NOMO-1 treated with dmso at 0.1 percent for 144 hours (cell line): ENCODE measurements around the gene SERPINB6.
"Not testable (repeated sequence)": the region's sequence is repeated elsewhere in the genome, so short reads cannot be mapped to it uniquely, and the experiment has no call there.

ENCODE experiments used
- DNase-seq: peaks from one replicate; lab custom pipeline; 2025; ENCODE audit not compliant: unreplicated experiment; lab: John Stamatoyannopoulos, UW

The SERPINB6 gene

DNA sequence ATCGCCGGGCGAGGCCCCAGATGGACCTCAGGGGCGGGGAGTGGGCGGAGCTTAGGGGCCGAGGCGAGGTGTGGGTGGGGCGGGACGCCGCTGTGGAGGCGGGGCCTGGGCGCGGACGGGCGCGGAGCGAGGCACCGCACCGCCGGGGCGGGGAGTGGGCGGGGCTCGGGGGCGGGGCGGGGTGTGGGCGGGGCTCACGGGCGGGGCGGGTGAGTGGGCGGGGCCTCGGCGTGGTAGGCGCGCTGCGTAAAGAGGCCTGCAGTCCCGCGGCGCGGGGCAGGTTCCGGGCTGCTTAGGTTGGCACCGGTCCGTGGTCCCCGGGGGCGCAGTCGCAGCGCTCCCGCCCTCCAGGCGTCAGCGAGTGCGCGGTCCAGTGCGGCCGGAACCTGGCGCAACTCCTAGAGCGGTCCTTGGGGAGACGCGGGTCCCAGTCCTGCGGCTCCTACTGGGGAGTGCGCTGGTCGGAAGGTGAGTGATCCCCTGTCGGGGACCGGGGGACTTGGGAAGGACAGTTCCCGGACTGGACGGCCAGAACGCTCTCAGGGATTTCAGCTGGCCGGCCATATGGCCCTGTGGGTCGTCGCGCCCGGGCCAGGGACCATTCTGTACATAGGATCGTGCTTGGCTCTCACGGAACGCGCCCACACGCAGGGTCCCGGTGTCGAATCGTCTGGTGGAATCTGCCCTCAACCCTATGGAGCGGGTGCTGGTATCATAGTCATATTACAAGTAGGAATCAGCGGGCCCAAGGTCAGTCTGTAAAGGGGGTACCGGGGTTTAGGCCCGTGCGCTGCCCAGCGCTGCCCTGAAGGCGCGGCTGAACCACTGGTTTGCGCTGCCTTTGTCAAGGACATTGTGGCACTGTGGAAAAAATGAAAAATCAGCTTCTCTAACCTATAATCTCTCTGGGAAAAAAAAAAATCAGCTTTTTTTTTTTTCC lies 28.5 kb upstream of the SERPINB6 start, which contains the start of gene NQO2:
TSS of gene NQO2 (plus strand) at position 277 of the 940 bp plus-strand sequence. CDS start 6,659 bp downstream, outside the sequence.
- peak; percentile 82 for DNase-seq

DNA sequence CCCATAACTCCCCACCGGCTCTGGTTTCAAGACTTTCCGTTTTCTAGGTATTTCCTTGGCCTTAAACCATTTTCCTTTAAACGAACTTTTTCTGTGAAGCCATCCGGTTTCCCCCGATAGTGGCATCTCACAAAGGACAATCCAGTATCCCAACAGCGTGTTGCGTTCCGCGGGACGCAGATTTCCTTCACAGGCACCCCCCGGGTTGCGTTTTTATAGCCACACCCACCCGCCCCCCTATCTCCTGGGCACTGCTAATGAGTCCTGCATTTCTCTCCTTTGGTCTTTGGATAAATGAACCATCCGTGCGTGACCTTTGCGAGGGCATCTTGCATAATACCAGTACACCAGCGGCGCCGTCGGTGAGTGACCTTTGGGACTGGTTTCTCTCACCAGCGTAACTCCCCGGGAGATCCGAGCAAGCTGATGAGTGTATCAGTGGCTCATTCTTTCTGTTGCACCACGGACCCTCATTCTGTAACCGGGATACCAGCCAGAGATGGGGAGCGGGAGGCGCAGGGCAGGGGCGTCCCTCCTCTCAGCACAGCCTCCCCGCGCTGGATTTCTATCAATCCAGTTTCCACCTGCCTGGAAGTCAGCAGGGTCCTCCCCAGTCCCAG lies 27.7 kb upstream of the SERPINB6 start:
- DNase-seq, result no peak

DNA sequence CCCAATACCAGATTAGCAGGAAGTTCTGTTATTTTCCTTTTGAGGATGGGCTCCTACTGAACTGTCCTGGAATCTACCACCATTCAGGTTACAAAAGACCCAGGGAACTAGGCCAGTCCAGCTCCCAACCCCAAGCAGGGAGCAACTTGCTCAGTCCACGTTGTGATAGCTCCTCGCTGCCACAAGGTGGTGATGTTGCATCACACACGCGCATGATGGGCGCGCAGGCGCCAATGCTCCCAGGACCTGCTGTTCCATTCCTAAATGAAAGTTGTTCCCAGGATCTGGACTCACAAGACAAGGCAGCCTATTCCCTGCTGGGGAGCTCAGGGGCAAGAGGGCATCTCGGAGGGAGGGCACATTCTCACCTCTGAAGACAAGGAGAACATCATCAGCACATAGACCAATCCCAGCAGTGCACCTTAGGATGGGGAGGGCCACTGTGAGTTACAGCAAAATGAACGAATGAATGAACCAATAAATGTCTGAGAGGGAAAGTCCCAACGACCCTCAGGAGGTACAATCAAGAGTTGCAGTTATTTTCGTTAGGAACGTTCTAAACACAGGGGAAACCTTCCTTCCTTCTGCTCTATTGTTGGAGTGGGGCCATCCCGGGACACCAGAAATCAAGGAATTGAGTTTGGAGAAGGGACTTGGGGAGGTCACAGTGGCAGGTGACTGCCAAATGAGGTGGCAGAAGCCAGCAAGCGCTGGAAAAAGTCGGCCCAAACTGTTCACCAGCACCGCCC lies 27.1 kb upstream of the SERPINB6 start:
- not testable (repeated sequence) for DNase-seq

DNA sequence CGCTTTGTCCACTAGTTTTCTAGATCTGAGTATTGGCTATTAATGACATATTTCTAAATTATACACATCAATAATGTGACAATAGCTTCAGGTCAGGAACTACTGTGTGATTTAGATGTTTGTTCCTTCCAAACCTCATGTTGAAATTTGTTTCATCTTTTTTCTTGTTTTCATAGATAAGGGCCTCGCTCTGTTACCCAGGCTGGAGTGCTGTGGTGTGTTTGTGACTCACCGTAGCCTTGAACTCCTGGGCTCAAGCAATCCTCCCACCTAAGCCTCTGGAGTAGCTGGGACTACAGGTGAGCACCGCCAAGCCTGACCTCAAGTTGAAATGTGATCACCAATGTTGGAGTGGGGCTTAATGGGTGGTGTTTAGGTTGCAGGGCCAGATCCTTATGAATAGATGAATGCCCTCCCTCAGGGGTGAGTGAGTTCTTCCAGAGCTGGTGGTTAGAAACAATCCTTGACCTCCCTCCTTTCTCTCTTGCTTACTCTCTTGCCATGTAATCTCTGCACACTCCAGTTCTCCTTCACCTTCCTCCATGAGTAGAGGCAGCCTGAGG lies 22.5 kb upstream of the SERPINB6 start:
- DNase-seq, result no peak

DNA sequence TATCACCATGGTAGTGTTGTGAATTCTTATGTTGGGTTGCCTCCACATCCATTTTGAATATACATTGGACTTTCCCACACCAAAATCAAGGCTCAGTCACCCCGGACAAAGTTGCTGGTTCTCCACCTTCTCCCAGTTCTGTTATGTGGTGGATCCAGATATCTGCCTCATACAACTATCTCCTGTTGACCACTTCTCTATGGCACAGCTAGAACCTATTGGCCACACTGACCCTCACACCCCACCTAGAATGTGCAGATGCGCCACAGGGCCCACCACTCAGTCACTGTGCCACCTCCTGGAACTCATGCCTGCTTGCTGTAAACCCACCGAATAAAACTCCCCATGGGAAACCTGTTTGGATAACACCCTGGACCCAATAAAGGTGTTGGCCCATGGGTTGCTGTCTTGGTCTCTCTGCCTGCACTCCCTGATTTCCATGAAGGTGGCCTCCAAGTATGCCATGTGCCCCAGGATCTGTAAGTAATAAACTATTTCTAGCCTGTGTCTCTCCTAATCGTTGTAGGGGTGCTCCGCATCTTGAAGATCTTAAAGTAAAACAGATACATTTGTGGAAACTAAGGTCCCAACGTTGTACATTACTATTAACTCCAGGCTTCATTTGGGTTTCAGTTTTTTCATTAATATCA lies 21.1 kb upstream of the SERPINB6 start:
- DNase-seq, result no peak

DNA sequence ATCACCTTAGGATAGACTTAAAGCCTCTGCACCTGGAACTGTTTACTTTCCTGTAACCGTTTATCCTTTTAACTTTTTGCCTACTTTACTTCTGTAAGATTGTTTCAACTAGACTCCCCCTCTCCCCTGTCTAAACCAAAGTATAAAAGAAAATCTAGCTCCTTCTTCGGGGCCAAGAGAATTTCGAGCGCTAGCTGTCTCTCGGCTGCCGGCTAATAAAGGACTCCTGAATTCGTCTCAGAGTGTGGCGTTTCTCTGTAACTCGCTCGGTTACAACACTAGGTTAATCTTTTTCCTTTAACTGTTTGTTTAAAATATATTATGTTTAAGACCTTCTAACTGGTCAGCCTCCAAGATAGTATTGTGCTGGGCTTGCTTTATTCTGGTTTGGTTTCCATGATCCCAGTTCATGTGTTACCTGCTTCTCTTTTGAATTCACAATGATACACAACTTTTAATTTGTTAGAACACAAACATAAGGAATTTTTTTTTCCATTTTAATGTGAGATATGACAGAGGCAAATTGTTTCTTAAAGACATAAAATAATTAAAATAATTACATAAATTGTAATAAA lies 19.7 kb upstream of the SERPINB6 start:
- DNase-seq, result no peak

DNA sequence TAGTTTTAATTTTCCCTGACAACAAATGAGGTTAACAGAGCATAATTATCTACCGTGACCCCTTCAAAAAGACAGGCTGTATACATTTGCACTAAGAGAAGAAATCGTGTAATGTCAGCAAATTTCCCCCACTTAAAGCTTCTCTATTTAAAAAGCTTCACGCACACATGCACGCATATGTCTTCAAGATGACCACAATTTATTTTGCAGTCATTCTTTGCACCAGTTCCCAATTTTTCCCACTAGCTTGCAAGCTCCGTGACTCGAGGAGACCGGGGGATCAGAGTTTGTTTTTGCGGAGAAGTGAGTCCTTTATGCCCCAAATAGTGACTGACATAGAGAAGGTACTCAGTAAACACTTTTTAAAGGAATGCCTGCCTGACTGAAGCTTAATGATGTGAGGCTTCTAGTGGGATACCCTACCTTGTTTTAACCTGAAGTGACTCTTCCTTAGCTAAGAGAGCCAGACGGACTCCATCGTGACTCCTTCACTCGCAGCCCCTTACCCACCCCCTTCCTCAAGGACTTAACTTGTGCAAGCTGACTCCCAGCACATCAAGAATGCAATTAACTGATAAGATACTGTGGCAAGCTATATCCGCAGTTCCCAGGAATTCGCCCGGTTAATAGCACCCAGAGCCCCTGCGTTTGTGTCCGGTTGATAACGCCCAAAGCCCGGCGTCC lies 19.0 kb upstream of the SERPINB6 start:
- DNase-seq, result no peak

DNA sequence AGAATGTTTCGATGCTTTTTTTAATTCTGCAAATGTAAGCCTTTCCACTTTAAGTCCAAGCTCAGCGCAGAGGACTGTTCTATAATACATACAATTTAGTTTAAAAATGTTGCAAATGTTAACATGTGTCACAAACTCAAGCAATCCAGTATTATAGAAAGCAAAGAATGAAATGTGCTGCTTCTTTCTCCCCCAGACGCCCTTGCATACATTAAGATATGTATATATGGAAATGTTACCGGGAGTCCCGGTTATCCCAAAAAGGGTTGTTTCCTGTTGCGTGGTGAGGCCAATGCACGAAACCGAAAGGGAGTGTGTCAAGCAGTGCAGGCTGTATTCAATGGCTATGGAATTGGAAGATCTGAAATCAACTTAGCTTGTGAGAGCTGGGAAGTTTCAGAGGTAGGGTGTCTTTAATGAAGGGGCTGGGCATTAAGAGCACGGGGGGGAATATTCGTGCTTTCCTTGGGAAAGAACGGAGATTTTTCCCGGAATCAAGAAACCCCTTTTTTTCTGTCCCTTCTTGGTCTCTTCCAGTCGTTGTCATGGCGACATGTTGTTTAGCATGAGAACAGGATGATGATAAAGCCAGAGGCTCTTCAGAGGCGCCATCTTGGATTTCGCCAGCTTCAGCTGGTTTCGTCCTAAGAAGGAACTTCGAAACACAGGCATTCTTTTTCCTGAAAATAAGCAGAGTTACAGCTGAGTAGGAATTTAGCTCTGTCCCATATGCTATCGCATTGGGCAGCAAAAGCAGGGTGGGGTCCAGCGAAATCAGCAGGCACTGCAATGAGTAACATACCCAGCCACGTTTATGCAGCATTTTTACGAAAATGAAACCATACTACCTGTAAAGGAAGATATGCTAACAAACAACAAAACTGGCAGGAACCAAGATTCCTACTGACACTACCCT lies 18.2 kb upstream of the SERPINB6 start:
- peak; percentile 82 for DNase-seq

DNA sequence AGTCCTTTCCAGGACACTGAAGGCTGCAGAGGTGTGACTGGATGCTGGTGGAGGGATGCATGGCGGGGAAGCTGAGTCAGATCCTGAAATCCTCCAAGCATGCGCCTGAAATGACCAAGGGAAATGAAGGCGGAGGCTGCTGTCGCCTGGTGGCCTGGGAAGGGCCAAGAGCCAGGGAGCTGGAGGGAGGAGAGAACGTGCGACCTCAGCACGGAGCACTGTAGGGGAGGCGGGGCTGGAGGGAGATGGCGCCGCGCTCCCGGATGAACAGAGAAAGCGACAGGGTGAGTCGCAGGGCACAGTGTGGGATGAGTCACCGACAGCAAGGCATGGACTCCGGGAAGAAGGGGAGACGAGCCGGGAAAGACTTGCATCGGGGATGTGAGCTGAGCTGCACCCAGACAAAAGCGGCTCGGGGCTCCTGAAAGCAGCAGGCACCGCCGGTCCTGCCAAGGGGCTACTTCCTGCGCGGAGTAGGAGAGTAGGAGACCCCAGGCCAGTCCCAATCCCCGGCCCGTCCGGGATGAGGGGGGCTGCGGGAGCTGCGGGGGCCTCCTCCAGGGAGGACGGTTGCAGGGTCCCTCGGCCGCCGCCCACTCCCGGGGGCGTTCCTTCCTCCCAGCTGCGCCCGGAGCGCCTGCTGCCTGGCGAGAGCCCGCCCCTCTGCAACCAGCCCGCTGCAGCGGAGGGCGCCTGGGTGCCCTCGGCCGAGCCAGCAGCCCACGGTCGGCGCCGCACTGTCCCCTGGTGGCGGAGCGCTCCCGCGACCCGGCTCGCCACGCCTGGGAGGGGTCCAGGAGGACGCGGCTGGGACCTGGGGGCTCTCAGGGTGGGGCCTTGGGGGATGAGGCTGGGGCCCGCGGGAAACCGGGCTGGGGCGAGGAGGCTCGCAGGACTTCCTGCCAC lies 17.3 kb upstream of the SERPINB6 start:
- DNase-seq, result peak; percentile 58

DNA sequence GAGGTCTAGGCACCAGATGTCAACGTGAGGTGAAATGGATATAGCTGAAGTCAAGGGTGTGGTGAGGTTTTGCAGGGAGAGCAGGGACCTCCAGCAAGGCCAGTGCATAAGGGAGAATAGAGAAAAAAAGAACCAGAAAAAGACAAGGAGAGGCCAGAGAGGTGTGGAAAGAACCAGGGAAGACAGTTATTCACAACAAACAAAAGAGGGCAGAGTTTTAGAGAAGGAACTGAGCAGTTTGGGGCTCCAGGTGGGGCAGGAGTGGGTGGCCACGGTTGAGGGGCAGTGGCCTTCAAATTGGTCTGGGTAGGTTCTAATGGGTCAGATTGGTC lies 16.7 kb upstream of the SERPINB6 start:
- no peak for DNase-seq

DNA sequence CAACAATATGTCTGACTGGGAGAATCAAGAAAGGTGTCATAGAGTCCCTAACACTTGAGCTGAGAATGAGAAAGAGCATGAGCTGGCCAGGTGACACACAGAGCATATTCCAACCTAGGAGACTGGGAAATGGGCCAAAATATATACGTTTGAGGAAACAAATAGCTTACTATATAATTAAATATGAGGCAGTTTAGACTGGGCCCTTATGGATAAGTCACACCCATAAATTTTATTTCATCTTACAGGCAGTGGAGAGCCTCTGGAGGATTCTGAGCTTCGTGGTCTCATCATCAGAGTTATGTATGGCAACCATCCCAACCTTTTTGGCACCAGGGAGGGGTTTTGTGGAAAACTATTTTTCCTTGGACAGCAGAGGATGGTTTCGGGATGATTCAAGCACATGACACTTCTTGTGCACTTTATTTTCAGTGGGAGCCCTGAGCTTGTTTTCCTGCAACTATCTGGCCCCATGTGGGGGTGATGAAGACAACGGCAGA lies 15.4 kb upstream of the SERPINB6 start:
- no peak for DNase-seq

DNA sequence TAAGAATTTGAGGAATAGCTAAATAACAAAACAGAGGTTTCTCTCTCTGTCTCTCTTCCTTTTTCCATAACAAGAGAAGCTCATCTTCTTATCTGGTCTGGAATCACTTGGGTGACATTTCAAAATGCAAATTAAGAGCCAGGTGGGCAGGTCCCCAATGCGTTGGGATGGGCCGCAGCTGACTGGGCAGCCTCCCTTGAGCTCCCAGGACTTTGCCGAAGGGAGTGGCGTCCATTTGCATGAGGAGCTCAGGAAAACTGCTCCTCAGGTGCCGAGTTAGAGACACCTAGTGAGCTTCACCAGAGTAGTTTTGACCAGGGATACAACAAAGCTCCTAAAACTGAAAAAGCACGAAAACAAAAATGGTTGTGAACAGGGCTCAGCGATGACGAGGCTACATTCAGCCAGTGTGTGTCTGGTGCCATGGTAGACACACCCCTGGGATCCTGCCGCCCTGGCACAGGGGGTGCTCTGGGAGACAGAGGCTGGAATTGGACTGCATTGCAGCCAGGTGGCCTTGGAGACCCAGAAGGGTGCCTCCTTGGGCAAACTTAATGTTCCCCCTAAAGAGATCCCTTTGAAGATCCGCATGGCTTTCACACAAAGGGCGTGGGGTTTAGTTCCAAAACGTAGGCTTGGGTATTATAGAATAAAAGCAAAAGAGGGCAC lies 13.5 kb upstream of the SERPINB6 start:
- DNase-seq, result no peak

DNA sequence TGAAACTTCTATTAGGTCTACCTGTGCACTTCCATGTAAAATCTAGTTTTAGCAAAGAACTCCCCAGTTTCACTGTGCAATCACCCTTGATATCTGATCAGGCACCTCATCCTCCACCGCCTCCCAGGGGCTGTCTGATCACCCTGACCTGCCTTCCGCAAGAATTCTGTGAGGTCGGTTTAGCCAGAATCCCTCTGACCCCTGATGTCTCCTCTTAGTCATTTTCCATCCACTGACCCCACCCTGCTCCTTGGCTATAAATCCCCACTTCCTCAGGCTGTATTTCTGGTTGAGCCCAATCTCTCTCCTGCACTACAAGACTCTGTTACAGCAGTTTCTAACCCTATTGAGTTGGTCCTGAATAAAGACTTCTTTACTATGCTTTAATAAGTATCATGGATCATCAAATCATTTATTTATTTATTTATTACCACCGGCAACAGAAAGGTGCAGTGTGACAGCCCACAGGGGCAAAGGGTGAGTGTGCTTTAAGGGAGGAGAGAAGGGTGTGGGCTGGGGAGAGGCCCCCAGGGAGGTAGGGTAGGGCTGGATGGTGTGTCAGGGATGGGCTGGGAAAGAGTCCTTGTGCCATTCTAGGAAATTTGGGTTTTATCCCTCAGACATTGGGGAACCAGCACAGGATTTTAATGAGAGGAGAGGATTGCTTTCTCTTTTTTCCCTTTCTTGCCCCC lies 11.2 kb upstream of the SERPINB6 start:
- no peak for DNase-seq

DNA sequence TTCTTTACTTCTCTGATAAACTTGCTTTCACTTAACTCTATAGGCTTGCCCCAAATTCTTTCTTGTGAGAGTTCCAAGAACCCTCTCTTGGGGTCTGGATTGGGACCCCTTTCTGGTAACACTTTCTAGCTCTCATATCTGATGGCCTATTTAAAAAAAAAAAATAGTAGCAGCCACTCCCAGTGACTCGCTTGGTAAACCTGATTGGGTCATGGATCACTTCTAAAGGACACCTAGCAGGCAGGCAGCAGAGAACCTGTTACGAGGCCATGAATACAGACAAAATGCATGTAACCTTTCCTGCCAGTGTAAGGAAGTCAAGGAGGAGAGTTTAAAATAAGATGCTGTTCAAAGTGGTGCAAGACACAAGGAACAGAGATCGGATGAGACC lies 9.1 kb upstream of the SERPINB6 start:
- no peak for DNase-seq

DNA sequence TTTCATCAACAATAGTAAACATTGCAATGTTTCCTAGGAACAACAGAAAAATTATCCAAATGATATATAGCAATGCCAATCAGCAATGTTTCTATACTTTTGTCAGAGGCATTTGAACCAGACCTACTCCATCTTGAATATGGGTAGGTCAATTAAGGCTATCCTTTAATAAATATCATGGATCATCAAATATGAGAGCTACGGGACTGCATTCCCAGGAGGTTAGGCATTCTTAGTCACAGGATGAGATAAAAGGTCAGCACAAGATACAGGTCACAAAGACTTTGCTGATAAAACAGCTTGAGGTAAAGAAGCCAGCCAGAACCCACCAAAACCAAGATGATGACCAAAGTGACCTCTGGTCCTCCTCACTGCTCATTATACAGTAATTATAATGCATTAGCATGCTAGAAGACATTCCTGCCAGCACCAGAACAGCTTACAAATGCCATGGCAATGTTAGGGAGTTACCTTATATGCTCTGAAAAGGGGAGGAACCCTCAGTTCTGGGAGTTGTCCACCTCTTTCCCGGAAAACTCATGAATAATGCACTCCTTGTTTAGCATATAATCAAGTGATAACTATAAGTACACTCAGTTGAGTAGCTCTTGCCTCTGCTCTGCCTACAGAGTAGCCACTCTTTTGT lies 8.6 kb upstream of the SERPINB6 start:
- DNase-seq, result no peak

DNA sequence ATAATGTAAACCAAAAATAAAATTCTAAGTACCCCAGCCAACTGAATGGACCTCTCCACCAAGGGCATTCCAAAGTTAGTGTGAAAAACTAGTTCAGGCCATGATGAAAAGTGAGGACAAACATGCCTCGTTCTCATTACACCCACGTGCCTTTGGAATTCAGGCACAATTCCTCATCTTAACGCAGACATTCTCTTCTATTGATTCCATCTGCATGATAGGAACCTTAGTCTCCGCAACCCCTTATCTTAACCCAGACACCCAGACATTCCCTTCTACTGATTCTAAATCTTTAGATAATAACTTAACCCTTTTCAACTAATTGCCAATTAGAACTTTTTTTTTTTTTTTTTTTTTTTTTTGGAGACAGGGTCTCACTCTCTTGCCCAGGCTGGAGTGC lies 7.6 kb upstream of the SERPINB6 start:
- DNase-seq, result no peak
